ENCODE data around the gene VSTM2B.

- TF ChIP-seq, protein P1, sequence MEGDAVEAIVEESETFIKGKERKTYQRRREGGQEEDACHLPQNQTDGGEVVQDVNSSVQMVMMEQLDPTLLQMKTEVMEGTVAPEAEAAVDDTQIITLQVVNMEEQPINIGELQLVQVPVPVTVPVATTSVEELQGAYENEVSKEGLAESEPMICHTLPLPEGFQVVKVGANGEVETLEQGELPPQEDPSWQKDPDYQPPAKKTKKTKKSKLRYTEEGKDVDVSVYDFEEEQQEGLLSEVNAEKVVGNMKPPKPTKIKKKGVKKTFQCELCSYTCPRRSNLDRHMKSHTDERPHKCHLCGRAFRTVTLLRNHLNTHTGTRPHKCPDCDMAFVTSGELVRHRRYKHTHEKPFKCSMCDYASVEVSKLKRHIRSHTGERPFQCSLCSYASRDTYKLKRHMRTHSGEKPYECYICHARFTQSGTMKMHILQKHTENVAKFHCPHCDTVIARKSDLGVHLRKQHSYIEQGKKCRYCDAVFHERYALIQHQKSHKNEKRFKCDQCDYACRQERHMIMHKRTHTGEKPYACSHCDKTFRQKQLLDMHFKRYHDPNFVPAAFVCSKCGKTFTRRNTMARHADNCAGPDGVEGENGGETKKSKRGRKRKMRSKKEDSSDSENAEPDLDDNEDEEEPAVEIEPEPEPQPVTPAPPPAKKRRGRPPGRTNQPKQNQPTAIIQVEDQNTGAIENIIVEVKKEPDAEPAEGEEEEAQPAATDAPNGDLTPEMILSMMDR (IDR thresholded peaks at IDR 0.05; ENCODE audit: poor library complexity) = no peak
- TF ChIP-seq EZH2 (IDR thresholded peaks at IDR 0.05; ENCODE audit: borderline replicate concordance) = no peak
- no peak for TF ChIP-seq EZH2phosphoT487 (IDR thresholded peaks at IDR 0.05; ENCODE audit: low read depth, severe bottlenecking, unreplicated experiment)
These were observed 45.3 kb upstream of the VSTM2B start for GRCh38 chr19:29480507-29480906.
